ENCODE data around the gene L2HGDH.

The L2HGDH gene

GRCh38 chr14:50285861-50286260, 26.2 kb downstream of the L2HGDH start:
- DNase-seq = no peak

- DNase-seq = no peak
These were observed 39.5 kb downstream of the L2HGDH start for GRCh38 chr14:50272498-50272897.

GRCh38 chr14:50270932-50271331, 41.1 kb downstream of the L2HGDH start:
- no peak for DNase-seq

- no peak for DNase-seq
These were observed 47.0 kb downstream of the L2HGDH start for GRCh38 chr14:50265029-50265428.

GRCh38 chr14:50263321-50263720, 48.7 kb downstream of the L2HGDH start:
- no peak for DNase-seq

- no peak for DNase-seq
These were observed 49.2 kb downstream of the L2HGDH start for GRCh38 chr14:50262865-50263264.

GRCh38 chr14:50260511-50260910, 51.5 kb downstream of the L2HGDH start:
- DNase-seq = peak; percentile 12 to 55

- DNase-seq = no peak
These were observed 52.0 kb downstream of the L2HGDH start for GRCh38 chr14:50260072-50260471.

- DNase-seq = no peak
These were observed 54.3 kb downstream of the L2HGDH start for GRCh38 chr14:50257732-50258131.

- no peak for DNase-seq
These were observed 57.8 kb downstream of the L2HGDH start for GRCh38 chr14:50254248-50254647.

- DNase-seq = peak in 1 of 2 donors; percentile 17
These were observed 62.8 kb downstream of the L2HGDH start for GRCh38 chr14:50249136-50249775.

GRCh38 chr14:50247245-50247644, 64.8 kb downstream of the L2HGDH start:
- DNase-seq = no peak

GRCh38 chr14:50242566-50243310, 69.3 kb downstream of the L2HGDH start:
- no peak for DNase-seq

GRCh38 chr14:50242096-50242495, 69.9 kb downstream of the L2HGDH start:
- DNase-seq = no peak

- peak; percentile 31 to 37 for DNase-seq
These were observed 74.6 kb downstream of the L2HGDH start for GRCh38 chr14:50237427-50237826.

- DNase-seq = no peak
These were observed 78.1 kb downstream of the L2HGDH start for GRCh38 chr14:50233951-50234250.

GRCh38 chr14:50233166-50233950, 78.7 kb downstream of the L2HGDH start:
- no peak for DNase-seq

GRCh38 chr14:50232276-50232642, 79.8 kb downstream of the L2HGDH start:
- no peak for DNase-seq

- DNase-seq = peak; percentile 76 to 80
These were observed 80.4 kb downstream of the L2HGDH start, which contains the start of gene SOS2 for GRCh38 chr14:50231475-50232275. SOS2 (minus strand) TSS chr14:50231578; CDS start chr14:50231283, 295 bp downstream.

- peak; percentile 62 to 73 for DNase-seq
These were observed 81.1 kb downstream of the L2HGDH start for GRCh38 chr14:50230701-50231474.

- no peak for DNase-seq
These were observed 81.7 kb downstream of the L2HGDH start for GRCh38 chr14:50230401-50230700.

- DNase-seq = no peak
These were observed 82.3 kb downstream of the L2HGDH start for GRCh38 chr14:50229681-50230080.
